HEK293 (cell line): ENCODE data around the gene MLH3.

Source experiments
- CTCF ChIA-PET: fragments of 350-600 bp; formaldehyde crosslinking; extraction: SDS; loops from one replicate; lab custom pipeline; 2021; ENCODE audit warnings: antibody characterized with exemption; lab: Yijun Ruan, JAX
- POLR2A ChIA-PET: fragments of 300-600 bp; formaldehyde crosslinking; extraction: SDS; loops from one replicate; lab custom pipeline; 2020; ENCODE audit warnings: antibody characterized with exemption, inconsistent platforms; lab: Yijun Ruan, JAX
- H3K27ac ChIP-seq: fragments of 200-500 bp; sonication (Bioruptor generic); 2 replicates; pipeline ENCODE4 v1.5.1; 2014; ENCODE audit warnings: low read depth, low read length, control low read depth, inconsistent platforms; ENCODE audit errors: extremely low read depth
- H3K36me3 ChIP-seq, 2 experiments: fragments of 200-500 bp in 1 of 2; sonication (Bioruptor generic) in 1 of 2; 1 replicate in 1 of 2; 2 replicates in 1 of 2; pipeline ENCODE4 v1.5.1; 2014 to 2017; ENCODE audit warnings: inconsistent platforms in 2 of 2, low read length in 2 of 2; ENCODE audit not compliant: control insufficient read depth in 2 of 2, insufficient read depth in 1 of 2
- H3K4me1 ChIP-seq: fragments of 200-500 bp; sonication (Bioruptor generic); 2 replicates; pipeline ENCODE4 v1.5.1; 2014; ENCODE audit warnings: mild to moderate bottlenecking, low read length, inconsistent platforms; ENCODE audit not compliant: control insufficient read depth, insufficient read depth
- H3K4me3 ChIP-seq: 2 replicates; pipeline ENCODE4 v1.5.1; 2011; ENCODE audit warnings: low read depth, mild to moderate bottlenecking, control low read depth, low read length, moderate library complexity
- H3K9me3 ChIP-seq: fragments of 200-500 bp; sonication (Bioruptor generic); 2 replicates; pipeline ENCODE4 v1.5.1; 2014; ENCODE audit warnings: low read depth, low read length, inconsistent platforms; ENCODE audit not compliant: control insufficient read depth, insufficient read depth
- BCL6B ChIP-seq: fragments of 450-650 bp; formaldehyde crosslinking; IDR thresholded peaks from 2 replicates; pipeline ENCODE4 v1.5.1; 2017; ENCODE audit warnings: missing biosample characterization, missing genetic modification characterization
- EGR2 ChIP-seq: fragments of 450-650 bp; formaldehyde crosslinking; IDR thresholded peaks from 2 replicates; pipeline ENCODE4 v1.5.1; 2016; ENCODE audit warnings: low read depth, missing biosample characterization, missing genetic modification characterization
- GLIS1 ChIP-seq: fragments of 450-650 bp; formaldehyde crosslinking; IDR thresholded peaks from 2 replicates; pipeline ENCODE4 v1.5.1; 2016; ENCODE audit warnings: missing biosample characterization, missing genetic modification characterization
- GLIS2 ChIP-seq: fragments of 450-650 bp; formaldehyde crosslinking; IDR thresholded peaks from 2 replicates; pipeline ENCODE4 v1.5.1; 2016; ENCODE audit warnings: missing biosample characterization, missing genetic modification characterization
- HOXD13 ChIP-seq: sonication (generic); formaldehyde crosslinking; IDR thresholded peaks from 2 replicates; pipeline ENCODE4 v1.8.0; 2022; ENCODE audit warnings: missing genetic modification reagents, borderline replicate concordance
- KLF17 ChIP-seq: fragments of 450-650 bp; formaldehyde crosslinking; IDR thresholded peaks from 2 replicates; pipeline ENCODE4 v1.5.1; 2016; ENCODE audit warnings: missing biosample characterization, missing genetic modification characterization
- PATZ1 ChIP-seq: fragments of 450-650 bp; formaldehyde crosslinking; IDR thresholded peaks from 2 replicates; pipeline ENCODE4 v1.5.1; 2016; ENCODE audit warnings: missing biosample characterization, missing genetic modification characterization
- SP2 ChIP-seq: fragments of 450-650 bp; formaldehyde crosslinking; IDR thresholded peaks from 2 replicates; pipeline ENCODE4 v1.5.1; 2016; ENCODE audit warnings: missing biosample characterization, missing genetic modification characterization
- SP3 ChIP-seq: fragments of 450-650 bp; formaldehyde crosslinking; IDR thresholded peaks from 2 replicates; pipeline ENCODE4 v1.5.1; 2016; ENCODE audit warnings: missing biosample characterization, missing genetic modification characterization
- ZNF155 ChIP-seq: fragments of 450-650 bp; formaldehyde crosslinking; IDR thresholded peaks from 2 replicates; pipeline ENCODE4 v1.5.1; 2016; ENCODE audit warnings: missing biosample characterization, missing genetic modification characterization
- ZNF2 ChIP-seq: fragments of 450-650 bp; formaldehyde crosslinking; IDR thresholded peaks from 2 replicates; pipeline ENCODE4 v1.5.1; 2016; ENCODE audit warnings: missing biosample characterization, missing genetic modification characterization
- ZNF341 ChIP-seq: fragments of 450-650 bp; formaldehyde crosslinking; IDR thresholded peaks from 2 replicates; pipeline ENCODE4; 2016; ENCODE audit warnings: low read depth, missing biosample characterization, missing genetic modification characterization
- ZNF558 ChIP-seq: fragments of 450-650 bp; formaldehyde crosslinking; IDR thresholded peaks from 2 replicates; pipeline ENCODE4 v1.5.1; 2016; ENCODE audit warnings: missing biosample characterization, missing genetic modification characterization
- ZNF843 ChIP-seq: fragments of 450-650 bp; formaldehyde crosslinking; IDR thresholded peaks from 2 replicates; pipeline ENCODE4 v1.5.1; 2016; ENCODE audit warnings: missing biosample characterization, missing genetic modification characterization
- TF ChIP-seq, protein P1 (sequence below): fragments of 450-650 bp; formaldehyde crosslinking; IDR thresholded peaks from 2 replicates; pipeline ENCODE4 v1.5.1; 2016; ENCODE audit warnings: missing biosample characterization, missing genetic modification characterization
- TF ChIP-seq, protein P2 (sequence below): fragments of 450-650 bp; formaldehyde crosslinking; IDR thresholded peaks from 2 replicates; pipeline ENCODE4 v1.5.1; 2016; ENCODE audit warnings: missing biosample characterization, missing genetic modification characterization
- TF ChIP-seq, protein P3 (sequence below): fragments of 450-650 bp; formaldehyde crosslinking; conservative IDR thresholded peaks from 2 replicates; pipeline ENCODE4 v1.5.1; 2016; ENCODE audit warnings: low read depth, missing biosample characterization, missing genetic modification characterization
- TF ChIP-seq, protein P4 (sequence below): fragments of 450-650 bp; formaldehyde crosslinking; IDR thresholded peaks from 2 replicates; pipeline ENCODE4 v1.5.1; 2016; ENCODE audit warnings: missing biosample characterization, missing genetic modification characterization

Gene MLH3

GRCh38 chr14:75002392-75003249 lies 48.6 kb downstream of the MLH3 start, which contains the start of gene EIF2B2:
Gene EIF2B2, plus strand, starts transcription at chr14:75002921. Its CDS starts 70 bp downstream, at chr14:75002991.
- ChIA-PET POLR2A (interaction anchor here (0.5 to 1.7 kb wide), 5 partner anchors 16 to 101 kb away, joined by 3 to 6 read pairs (median 5); partner anchors contain the start of genes PGF and RPS6KL1), CTCF (interaction anchor here (1.0 to 2.7 kb wide), 3 partner anchors 56 to 63 kb away, joined by 3 to 10 read pairs (median 3); no protein-coding TSS in a partner anchor)
- no peaks in the 10 kb centered on the region for H3K4me1 ChIP-seq
- H3K36me3 ChIP-seq, result peaks cover 28 to 38% of the 10 kb centered on the region in 2 experiments
- H3K4me3 ChIP-seq, result peak within 1 kb of the TSS; percentile 83
- peak within 1 kb of the TSS; percentile 55 for H3K27ac ChIP-seq
- no peaks in the 10 kb centered on the region for H3K9me3 ChIP-seq
- TF ChIP-seq, protein P1, sequence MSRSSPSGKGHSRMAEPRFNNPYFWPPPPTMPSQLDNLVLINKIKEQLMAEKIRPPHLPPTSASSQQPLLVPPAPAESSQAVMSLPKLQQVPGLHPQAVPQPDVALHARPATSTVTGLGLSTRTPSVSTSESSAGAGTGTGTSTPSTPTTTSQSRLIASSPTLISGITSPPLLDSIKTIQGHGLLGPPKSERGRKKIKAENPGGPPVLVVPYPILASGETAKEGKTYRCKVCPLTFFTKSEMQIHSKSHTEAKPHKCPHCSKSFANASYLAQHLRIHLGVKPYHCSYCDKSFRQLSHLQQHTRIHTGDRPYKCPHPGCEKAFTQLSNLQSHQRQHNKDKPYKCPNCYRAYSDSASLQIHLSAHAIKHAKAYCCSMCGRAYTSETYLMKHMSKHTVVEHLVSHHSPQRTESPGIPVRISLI (tag by site-specific recombination), result no peak
- TF ChIP-seq ZNF341 (tag by site-specific recombination) (peak; percentile 87), HOXD13 (no peak), ZNF2 (tag by site-specific recombination) (0 out of 2 replicates have a peak, but pooled peaks have one; percentile 11), ZNF558 (tag by site-specific recombination) (no peak), GLIS1 (tag by site-specific recombination) (peak; percentile 20; the same call in 1 of the 2 replicates), BCL6B (tag by site-specific recombination) (no peak), ZNF843 (tag by site-specific recombination) (no peak), SP2 (tag by site-specific recombination) (peak; percentile 95), SP3 (peak; percentile 77), EGR2 (tag by site-specific recombination) (peak; percentile 41; the same call in 1 of the 2 replicates), GLIS2 (tag by site-specific recombination) (peak; percentile 54), ZNF155 (no peak), KLF17 (peak; percentile 26; the same call in 1 of the 2 replicates), PATZ1 (tag by site-specific recombination) (peak; percentile 98)
- TF ChIP-seq, protein P2, sequence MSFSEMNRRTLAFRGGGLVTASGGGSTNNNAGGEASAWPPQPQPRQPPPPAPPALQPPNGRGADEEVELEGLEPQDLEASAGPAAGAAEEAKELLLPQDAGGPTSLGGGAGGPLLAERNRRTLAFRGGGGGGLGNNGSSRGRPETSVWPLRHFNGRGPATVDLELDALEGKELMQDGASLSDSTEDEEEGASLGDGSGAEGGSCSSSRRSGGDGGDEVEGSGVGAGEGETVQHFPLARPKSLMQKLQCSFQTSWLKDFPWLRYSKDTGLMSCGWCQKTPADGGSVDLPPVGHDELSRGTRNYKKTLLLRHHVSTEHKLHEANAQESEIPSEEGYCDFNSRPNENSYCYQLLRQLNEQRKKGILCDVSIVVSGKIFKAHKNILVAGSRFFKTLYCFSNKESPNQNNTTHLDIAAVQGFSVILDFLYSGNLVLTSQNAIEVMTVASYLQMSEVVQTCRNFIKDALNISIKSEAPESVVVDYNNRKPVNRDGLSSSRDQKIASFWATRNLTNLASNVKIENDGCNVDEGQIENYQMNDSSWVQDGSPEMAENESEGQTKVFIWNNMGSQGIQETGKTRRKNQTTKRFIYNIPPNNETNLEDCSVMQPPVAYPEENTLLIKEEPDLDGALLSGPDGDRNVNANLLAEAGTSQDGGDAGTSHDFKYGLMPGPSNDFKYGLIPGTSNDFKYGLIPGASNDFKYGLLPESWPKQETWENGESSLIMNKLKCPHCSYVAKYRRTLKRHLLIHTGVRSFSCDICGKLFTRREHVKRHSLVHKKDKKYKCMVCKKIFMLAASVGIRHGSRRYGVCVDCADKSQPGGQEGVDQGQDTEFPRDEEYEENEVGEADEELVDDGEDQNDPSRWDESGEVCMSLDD (tag by site-specific recombination), result peak; percentile 87
- TF ChIP-seq, protein P3, sequence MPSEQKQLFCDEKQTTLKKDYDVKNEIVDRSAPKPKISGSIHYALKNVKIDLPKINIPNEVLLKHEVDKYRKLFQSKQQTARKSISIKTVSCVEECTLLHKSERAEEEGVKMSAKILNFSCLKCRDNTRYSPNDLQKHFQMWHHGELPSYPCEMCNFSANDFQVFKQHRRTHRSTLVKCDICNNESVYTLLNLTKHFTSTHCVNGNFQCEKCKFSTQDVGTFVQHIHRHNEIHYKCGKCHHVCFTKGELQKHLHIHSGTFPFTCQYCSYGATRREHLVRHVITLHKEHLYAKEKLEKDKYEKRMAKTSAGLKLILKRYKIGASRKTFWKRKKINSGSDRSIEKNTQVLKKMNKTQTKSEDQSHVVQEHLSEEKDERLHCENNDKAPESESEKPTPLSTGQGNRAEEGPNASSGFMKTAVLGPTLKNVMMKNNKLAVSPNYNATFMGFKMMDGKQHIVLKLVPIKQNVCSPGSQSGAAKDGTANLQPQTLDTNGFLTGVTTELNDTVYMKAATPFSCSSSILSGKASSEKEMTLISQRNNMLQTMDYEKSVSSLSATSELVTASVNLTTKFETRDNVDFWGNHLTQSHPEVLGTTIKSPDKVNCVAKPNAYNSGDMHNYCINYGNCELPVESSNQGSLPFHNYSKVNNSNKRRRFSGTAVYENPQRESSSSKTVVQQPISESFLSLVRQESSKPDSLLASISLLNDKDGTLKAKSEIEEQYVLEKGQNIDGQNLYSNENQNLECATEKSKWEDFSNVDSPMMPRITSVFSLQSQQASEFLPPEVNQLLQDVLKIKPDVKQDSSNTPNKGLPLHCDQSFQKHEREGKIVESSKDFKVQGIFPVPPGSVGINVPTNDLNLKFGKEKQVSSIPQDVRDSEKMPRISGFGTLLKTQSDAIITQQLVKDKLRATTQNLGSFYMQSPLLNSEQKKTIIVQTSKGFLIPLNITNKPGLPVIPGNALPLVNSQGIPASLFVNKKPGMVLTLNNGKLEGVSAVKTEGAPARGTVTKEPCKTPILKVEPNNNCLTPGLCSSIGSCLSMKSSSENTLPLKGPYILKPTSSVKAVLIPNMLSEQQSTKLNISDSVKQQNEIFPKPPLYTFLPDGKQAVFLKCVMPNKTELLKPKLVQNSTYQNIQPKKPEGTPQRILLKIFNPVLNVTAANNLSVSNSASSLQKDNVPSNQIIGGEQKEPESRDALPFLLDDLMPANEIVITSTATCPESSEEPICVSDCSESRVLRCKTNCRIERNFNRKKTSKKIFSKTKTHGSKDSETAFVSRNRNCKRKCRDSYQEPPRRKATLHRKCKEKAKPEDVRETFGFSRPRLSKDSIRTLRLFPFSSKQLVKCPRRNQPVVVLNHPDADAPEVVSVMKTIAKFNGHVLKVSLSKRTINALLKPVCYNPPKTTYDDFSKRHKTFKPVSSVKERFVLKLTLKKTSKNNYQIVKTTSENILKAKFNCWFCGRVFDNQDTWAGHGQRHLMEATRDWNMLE, result peak; percentile 95
- TF ChIP-seq, protein P4, sequence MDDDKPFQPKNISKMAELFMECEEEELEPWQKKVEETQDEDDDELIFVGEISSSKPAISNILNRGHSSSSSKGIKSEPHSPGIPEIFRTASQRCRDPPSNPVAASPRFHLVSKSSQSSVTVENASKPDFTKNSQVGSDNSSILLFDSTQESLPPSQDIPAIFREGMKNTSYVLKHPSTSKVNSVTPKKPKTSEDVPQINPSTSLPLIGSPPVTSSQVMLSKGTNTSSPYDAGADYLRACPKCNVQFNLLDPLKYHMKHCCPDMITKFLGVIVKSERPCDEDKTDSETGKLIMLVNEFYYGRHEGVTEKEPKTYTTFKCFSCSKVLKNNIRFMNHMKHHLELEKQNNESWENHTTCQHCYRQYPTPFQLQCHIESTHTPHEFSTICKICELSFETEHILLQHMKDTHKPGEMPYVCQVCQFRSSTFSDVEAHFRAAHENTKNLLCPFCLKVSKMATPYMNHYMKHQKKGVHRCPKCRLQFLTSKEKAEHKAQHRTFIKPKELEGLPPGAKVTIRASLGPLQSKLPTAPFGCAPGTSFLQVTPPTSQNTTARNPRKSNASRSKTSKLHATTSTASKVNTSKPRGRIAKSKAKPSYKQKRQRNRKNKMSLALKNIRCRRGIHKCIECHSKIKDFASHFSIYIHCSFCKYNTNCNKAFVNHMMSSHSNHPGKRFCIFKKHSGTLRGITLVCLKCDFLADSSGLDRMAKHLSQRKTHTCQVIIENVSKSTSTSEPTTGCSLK (tag by site-specific recombination), result no peak
